ENCODE measurements around the gene DUSP18.

GRCh38 chr22:30627471-30627870 is 40.2 kb downstream of the DUSP18 start:
- TF ChIP-seq CTCF (IDR thresholded peaks at IDR 0.05; ENCODE audit: low read depth, low read length) (no peak), EZH2phosphoT487 (IDR thresholded peaks at IDR 0.05; ENCODE audit: low read depth) (no peak)

Data from OCI-LY3 (cell line).